ENCODE data around the gene SYNPO2L.
"Not testable (repeated sequence)": the region's sequence is repeated elsewhere in the genome, so short reads cannot be mapped to it uniquely, and the experiment has no call there.

The SYNPO2L gene

DNA sequence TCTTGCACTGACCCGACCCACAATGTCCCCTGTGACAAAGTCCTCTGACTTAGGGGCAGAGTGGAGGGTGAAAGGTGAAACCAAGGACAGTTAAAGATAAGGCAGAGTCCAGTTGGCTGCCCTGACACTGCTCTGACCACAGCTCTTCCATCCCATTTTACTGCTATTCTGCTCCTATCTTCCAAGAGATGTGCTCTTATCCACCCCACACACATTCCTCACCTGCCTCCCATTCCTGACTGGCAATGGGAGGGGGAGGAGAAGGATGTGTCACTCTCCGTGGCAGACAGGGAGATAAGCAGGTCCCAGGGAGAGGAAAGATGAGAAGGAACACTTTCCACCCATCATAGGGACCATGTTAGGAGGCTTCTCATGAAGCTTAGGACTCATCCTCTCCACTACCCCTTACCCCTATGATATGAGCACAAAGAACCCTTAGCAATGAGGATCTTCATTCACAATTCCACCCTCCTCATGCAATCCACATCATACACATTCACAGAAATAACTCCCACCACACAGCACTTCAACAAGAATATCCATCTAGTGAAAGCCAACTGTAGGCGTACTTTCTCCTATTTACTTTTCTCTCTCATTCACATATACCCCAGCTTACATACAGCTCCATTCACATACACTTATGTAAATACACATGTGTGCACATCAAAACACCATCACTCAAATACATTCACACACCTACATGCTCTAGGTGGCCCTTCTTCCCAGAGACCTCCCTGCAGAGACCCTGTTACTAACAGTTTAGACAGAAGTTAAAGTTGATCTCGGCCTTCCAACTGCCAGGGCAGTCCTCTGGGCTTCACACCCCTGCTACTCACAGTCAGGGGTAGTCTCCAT lies 6.6 kb downstream of the SYNPO2L start:
- DNase-seq (ENCODE audit: low read depth in 2 of 2) = no peak

DNA sequence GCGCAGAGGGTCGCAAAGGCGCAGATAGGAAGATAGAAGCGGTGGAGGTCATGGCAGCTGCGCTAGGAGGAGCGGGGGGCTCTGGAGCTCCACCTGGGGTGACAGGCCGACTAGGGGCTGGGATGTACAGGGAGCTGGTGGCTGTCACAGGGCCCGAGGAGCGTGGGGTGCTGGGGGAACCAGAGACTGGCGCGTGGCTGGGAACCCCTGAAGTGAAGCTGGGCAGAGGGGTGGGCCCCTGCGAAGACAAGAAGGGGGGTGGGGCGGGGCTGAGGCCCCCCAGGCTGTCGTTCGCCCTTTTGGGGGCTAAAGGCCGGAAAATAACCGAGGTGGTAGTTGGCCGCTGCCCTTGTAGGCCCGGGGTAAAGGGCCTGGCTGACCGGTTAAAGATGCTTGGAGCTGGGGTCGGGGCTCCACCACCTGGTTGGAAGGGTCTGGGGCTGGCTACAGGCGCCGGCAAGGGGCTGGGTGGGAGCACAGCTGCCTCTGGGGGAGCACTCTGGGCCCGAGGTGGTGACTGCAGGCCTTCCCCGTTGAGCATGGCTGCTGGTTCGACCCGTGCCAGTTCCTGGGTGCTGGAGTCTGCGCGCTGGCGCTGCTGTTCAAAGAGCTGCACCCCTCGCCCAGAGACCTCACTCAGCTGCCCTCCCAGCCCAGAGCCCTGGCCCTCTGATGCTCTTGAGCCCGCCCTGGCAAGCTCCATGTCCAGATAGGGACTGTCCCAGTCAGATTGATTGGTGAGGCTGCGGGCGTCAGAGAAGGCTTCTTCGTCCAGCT lies 7.8 kb downstream of the SYNPO2L start:
- no peak for DNase-seq (ENCODE audit: low read depth in 2 of 2)

DNA sequence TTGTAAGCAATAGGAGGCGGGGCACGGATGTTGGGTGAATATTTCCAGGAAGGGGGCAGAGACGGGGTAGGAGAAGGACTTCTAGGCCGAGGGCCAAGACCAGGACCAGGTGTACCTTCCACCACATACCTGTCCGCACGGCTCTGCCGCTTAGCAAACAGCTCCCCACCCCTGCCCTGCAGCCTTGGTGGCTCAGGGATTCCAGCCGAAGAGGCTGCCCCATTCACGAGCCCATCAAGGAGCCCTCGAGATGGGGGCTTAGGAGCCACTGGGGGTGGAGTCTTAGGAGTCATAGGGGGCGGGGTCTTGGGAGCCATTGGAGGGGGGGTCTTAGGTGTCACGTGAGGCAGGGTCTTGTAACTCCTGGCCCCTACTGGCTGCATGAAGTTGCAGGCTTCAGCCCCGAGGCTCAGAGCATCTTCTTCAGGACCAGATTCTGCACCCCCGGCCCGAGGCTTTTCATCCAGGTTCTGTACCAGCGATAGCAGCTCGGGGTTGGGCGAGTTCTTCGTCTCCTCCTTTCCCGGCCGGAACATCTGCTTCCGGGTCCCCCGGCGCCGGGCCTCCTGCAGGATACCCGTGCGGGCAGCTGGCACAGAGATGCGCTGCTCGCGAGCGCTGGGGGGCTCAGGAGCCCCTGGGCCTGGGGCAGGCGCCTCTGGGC lies 8.5 kb downstream of the SYNPO2L start:
- DNase-seq (ENCODE audit: low read depth in 2 of 2) = peak in 1 of 2 experiments; percentile 23

DNA sequence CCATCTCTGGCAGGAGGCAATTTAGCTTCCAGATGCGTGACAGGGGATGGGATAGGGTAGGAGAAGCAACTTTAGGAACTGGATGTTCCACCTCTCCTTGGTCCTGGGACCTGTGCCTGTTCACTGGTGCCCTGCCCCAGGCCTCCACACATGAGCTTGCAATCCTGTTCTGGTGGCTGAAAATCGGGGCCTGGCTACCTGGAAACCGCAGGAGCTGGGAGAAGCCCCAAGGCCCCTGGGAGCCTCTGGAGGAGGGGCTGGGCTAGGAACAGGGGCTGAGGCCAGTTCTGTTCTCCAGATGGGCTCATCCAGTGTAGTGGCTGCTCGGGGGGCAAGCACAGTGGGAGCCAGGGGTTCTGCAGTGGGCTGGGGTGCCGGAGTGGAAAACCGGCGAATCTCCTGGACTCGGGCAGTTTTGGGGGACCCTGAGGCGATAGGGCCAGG lies 9.2 kb downstream of the SYNPO2L start:
- no peak for DNase-seq (ENCODE audit: low read depth in 2 of 2)

DNA sequence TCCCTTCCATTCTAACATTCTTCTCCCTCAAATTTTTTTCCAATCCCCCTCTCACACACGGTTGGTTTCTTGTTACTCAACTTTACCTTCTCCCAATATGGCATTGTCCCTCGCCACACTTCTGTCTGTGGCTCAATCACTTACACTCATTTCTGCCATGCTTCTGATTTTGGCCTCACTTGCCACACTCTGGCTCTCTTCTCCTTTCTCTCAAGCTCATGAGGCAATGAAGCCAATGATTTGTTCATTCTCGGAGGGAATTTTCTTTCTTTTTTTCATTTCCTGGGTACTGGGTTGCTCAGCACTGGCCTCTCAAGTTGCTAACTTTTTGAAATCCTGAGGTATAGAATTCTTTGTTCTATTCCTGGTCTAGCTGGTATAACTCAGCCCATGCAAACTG lies 10.6 kb downstream of the SYNPO2L start:
- no peak for DNase-seq (ENCODE audit: low read depth in 2 of 2)

DNA sequence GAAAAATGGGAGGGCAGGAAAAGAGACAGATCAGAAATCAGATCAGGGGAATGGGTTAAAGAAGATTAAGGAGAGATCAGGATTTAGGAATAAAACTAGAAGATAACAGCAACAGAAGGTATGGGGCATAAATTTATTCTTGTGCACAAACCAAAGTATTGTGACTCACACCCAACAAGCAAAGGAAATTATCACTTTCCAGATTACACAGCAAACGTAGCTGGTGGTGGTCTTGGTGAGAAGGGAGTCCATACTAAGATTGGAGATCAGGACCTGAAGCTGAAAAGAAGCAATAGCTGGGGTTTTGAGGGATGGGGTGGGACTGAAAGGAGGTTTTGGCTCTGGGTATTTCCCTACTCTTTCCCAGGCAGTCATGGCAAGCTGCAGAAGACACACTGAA lies 11.1 kb downstream of the SYNPO2L start:
- no peak for DNase-seq (ENCODE audit: low read depth in 2 of 2)

DNA sequence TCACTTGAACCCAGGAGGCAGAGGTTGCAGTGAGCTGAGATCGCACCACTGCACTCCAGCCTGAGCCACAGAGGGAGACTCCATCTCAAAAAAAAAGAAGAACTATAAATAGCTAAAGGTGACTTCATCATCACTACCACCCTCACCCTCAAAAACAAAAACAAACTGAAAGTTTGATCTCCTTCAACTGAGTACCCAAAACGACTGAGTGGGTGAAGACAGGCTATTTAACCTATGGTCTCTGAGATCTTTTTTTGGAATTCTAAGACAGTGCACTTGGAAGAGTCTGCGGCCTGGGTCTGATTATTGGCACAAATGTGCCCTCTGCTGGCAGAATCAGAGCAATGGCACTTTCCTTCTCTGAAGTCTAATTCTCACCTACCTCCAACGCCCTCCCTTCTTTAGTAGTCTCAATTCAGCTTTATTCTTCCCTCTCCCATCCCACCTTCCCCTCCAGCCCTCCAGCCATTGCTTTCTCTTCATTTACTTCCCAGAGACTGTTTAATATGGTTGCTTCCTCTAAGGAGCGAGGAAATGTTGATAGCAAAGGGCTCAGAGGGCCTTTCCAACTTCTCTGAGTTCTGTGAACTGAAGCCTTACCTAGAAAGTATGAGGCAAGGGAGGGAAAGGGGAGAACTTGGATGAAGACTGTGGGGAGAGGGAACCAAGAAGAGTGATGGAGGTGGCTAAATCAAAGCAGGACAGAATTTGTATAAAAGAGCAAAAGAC lies 11.7 kb downstream of the SYNPO2L start:
- DNase-seq (ENCODE audit: low read depth in 2 of 2) = peak; percentile 37 to 44

DNA sequence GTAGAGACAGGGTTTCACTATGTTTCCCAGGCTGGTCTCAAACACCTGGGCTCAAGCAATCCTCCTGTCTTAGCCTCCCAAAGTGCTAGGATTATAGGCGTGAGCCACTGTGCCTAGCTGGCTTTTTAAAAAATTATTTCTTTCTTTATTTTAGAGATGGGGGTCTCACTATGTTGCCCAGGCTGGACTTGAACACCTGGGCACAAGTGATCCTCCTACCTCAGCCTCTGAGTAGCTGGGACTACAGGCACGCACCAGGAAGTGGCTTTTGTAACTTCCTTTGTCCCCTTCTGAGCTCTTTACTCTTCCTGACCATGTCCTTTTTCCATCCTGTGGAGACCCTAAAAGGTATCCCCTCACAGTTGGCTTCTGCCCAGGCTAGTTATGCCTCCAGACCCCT lies 12.5 kb downstream of the SYNPO2L start:
- DNase-seq (ENCODE audit: low read depth in 2 of 2) = no peak

DNA sequence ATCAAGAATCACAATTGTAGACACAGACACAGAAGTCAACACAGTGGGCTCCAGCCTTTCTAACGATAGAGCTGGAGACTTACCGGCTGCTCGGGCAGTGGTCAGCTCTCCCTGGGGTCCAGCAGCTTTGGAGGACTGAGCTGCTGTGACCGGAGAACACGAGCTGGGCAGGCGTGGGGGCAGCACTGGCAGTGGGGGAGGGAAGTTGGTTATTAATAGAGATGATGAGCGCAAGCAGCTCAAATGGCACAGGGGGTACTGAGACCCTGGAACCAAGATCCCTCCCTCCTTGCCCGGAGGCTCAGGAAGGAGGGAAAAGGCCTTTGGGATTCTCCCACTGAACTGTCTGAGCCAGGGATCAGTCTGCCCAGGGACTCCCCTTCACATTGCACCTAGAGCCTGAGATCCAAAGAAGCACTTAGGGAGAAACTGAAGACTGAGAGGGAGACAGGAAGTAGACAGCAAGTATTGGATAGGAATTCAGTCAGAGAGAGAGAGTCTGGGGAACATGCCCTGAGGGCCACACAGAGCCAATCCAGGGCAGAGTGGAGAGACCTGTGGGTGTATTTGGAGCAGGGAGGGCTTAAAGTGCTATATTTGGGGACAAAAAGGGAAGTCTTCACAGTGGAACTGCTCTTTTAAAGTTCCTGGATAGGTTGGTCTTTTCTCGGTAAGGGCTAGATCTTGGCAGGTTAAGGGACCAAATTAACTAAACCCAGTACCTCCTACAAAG lies 14.3 kb downstream of the SYNPO2L start, which contains the start of gene MYOZ1:
TSS of gene MYOZ1 (minus strand) at position 147 of the 733 bp plus-strand sequence. CDS start 1,457 bp downstream, outside the sequence.
- DNase-seq (ENCODE audit: low read depth in 2 of 2) = no peak

DNA sequence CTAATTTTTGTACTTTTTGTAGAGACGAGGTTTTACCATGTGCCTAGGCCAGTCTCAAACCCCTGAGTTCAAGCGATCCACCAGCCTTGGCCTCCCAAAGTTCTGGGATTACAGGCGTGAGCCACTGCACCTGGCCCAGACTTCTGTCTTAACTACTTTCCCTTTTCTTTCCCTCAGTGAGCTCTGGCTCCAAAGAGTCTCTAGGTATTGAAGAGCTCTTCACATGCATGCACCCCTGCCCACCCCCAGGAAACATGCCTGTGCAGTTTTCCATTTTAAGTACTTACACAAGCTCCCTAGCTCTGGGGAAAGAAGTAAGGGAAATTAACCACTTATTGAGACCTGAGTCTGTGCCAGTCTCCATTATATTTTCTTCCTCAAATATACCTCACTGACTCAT lies 16.5 kb downstream of the SYNPO2L start:
- no peak for DNase-seq (ENCODE audit: low read depth in 2 of 2)

DNA sequence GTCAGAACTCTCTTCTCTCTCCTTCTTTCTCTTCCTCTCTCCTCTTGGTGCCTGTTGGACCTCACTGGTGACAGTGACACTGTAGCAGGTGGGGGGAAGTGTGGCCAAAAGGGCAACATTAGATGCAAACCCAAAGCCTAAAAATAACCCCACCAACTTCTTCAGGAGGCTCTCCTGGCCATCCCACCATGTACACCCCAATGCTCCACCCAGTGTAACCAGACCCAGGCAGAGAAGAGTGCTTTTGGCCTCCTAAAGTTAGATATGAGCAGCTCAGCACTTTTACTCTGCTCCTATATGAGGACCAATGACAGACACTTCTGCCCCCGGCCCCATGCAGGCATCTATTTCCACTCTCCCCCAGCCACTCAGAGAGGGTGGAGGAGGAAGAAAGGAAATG lies 20.0 kb downstream of the SYNPO2L start:
- DNase-seq (ENCODE audit: low read depth in 2 of 2) = no peak

DNA sequence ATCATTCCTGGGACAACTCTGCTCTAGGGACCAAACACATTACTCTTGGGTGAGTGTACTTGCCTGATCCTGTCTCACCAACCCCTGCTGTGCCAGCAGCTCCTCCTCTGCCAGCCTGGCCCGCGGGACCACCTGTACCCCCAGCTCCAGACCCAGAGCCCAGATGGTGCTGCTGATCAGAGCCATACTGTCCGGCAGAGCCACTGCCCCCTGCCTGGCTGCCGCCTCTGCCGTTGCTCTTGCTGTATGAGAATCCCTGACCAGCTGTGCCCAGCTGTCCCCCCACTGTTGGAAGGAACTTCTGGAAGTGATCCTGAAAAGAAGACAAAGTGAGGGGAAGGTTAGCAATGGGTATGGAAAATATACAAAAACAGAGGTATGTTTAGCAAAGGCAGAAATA lies 21.4 kb downstream of the SYNPO2L start:
- DNase-seq (ENCODE audit: low read depth in 2 of 2) = no peak

DNA sequence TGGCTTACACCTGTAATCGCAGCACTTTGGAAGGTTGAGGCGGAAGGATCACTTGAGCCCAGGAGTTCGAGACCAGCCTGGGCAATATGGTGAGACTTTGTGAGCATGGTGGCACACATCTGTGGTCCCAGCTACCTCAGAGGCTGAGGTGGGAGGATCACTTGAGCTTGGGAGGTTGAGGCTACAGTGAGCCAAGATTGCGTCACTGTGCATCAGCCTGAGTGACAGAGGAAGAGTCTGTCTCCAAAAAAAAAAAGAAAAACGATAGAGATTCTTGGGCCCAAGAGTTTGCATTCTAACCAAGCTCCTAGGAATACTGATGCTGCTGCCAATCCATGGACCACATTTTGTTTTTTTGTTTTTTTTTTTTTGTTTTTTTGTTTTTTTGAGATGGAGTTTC lies 26.7 kb downstream of the SYNPO2L start:
- DNase-seq (ENCODE audit: low read depth in 2 of 2) = no peak

DNA sequence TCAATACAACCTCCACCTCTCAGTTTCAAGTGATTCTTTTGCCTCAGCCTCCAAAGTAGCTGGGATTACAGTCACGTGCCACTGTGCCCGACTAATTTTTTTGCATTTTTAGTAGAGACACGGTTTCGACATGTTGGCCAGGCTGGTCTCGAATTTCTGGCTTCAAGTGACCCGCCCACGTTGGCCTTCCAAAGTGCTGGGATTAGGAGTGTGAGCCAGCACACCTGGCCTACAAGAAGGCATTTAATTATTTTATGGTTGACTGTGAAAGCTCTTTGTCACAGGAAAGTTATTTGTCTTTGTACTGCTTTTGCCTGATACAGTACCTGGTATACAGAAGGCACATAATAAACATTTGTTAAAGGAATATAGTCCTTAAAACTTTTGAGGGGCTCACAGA lies 27.4 kb downstream of the SYNPO2L start:
- DNase-seq (ENCODE audit: low read depth in 2 of 2) = no peak

DNA sequence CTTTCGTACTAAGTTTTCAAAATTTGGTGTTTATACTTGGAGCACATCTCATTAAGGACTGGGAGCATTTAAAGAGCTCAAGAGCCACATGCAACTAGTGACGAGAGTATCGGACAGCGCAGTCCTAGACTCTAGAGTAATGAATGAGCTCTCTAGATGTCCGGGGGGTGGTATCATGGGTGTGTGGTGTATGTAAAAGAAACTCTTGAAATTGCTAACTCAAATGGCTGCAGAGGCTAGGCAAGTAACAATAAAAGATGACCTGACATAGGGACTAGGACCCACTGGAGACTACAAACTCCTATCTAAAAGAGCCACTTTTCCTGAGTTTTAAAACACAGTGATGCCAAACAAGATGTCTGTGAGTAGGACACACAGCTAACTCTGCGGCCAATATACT lies 28.5 kb downstream of the SYNPO2L start:
- DNase-seq (ENCODE audit: low read depth in 2 of 2) = no peak

DNA sequence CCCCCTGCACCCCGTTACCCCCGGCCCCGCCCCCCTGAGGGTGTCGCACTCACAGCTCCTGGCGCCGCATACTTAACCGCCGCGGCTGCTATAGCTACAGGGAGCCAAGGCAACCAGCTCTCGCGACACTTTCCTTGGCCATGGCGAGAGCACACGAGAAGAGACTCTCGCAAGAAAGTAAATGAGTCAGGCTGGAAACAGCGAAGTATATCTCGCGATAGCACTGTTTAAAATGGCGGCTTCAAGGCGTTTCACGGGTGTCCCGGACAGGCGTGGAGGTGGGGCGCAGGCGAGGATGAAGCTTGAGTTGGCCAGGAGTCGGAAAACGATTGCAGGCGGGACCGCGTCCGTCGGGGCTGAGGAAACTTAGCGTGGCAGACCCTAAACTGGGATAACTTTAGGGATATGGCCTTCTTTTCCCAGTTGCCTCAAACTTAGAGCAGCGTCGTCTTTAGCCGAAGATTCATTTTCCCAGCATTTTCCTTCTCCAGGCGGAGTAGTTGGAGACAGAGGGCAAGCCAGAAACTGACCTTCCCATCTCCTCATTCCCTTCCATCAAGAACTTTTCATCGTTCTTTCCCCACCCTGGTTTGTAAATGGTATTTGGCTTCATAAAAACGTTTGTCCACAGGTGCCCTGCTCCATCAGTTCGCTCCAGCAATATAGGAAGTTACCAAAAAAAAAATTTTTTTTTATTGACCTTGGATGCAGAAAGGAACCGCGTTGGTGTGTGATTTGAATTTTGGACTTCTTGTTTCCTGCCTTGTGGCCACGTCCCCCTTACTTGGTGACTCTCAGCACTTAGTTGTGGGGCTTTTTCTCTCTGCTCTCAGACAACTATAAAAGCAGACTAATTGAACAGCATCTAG lies 29.7 kb downstream of the SYNPO2L start:
- peak; percentile 97 for DNase-seq (ENCODE audit: low read depth in 2 of 2)

DNA sequence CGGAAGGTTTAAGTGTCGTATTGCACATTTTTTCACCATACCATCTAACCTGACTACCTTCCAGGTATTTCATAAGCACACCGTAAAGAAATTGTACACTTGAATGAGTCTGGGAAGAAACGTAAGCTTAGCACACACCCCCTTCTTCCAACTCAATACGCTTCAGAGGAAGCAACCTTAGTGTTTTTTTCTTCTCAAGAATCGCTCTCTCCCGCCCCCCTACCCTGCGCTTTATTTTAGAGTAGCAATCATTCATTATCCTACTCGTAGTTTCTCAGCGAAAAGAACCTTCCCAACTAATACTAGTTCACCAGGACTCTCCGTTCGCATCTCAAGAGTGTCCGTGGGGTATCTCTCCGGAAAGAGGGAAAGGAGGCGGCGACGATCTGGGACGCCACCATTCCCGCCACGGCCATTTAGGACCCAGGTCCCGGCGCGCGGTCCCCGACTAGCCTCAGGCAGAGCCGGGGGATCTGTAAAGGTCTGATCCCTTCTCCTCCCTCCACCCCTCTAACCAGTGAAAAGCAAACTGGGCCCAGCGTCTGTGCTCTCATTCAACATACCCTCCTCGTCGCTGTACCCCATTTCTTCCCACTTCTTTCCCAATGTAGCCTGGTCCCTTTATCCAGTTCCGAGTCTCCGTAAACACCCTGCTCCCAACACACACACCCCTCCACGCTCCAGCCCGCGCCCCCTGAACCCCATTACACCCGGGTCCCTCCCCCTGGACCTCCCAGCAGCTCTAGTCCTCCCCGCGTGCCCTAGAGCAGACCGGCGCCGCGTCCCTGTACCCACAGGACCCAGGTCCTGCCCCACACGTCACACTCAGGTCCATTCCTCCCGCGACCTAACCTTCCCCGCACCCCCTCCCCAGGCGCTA lies 30.6 kb downstream of the SYNPO2L start:
- no peak for DNase-seq (ENCODE audit: low read depth in 2 of 2)

DNA sequence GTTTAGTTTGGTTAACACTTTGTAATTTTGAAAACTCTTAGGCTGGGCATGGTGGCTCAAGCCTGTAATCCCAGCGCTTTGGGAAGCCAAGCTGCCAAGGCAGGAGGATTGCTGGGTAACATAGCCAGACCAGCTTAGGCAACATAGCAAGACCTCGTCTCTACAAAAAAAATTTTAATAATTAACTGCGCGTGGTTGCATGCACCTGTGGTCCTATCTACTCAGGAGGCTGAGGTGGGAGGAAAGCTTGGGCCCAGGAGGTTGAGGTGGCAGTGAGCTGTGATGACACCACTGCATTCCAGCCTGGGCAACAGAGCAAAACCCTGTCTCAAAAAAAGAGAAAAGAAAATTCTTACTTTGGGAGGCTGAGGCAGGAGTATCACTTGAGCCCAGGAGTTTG lies 32.8 kb downstream of the SYNPO2L start:
- no peak for DNase-seq (ENCODE audit: low read depth in 2 of 2)

DNA sequence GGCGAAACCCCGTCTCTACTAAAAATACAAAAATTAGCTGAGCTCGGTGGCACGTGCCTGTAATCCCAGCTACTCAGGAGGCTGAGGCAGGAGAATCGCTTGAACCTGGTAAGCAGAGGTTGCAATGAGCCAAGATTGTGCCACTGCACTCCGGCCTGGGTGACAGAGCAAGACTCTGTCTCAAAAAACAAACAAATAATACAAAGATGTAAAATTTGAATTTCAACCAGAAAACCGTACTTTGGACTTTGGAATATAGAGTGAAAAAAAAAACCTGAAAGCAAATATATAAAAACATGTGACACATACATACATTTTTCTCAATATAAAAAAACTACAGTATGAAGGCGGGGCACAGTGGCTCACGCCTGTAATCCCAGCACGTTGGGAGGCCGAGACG lies 34.9 kb downstream of the SYNPO2L start:
- DNase-seq (ENCODE audit: low read depth in 2 of 2) = not testable (repeated sequence)
